Mammary epithelial cell (primary cell): Measurements from ENCODE around the gene GORASP2.

Experiments
- EZH2 ChIP-seq: IDR thresholded peaks from 2 replicates; pipeline ENCODE4 v1.6.1; 2012; ENCODE audit warnings: low read length, inconsistent platforms, borderline replicate concordance
- TF ChIP-seq, protein P1 (sequence below), 2 donors: IDR thresholded peaks in 1 of 2; conservative IDR thresholded peaks in 1 of 2; 2 replicates each; pipeline ENCODE4 v1.5.1; 2011 to 2012; ENCODE audit warnings: inconsistent platforms in 2 of 2, low read length in 2 of 2, mild to moderate bottlenecking in 2 of 2, control low read depth in 1 of 2, low read depth in 1 of 2; ENCODE audit not compliant: insufficient read depth in 1 of 2; ENCODE audit errors: extremely low read depth in 1 of 2

GRCh38 chr2:170924969-170925368 lies 4.1 kb upstream of the GORASP2 start:
- TF ChIP-seq, protein P1, sequence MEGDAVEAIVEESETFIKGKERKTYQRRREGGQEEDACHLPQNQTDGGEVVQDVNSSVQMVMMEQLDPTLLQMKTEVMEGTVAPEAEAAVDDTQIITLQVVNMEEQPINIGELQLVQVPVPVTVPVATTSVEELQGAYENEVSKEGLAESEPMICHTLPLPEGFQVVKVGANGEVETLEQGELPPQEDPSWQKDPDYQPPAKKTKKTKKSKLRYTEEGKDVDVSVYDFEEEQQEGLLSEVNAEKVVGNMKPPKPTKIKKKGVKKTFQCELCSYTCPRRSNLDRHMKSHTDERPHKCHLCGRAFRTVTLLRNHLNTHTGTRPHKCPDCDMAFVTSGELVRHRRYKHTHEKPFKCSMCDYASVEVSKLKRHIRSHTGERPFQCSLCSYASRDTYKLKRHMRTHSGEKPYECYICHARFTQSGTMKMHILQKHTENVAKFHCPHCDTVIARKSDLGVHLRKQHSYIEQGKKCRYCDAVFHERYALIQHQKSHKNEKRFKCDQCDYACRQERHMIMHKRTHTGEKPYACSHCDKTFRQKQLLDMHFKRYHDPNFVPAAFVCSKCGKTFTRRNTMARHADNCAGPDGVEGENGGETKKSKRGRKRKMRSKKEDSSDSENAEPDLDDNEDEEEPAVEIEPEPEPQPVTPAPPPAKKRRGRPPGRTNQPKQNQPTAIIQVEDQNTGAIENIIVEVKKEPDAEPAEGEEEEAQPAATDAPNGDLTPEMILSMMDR (conservative IDR thresholded peaks at IDR 0.05 in 1 of 2, IDR thresholded peaks at IDR 0.05 in 1 of 2; ENCODE audit: extremely low read depth in 1 of 2, insufficient read depth in 1 of 2, low read depth in 1 of 2, low read length in 2 of 2): no peak
- no peak for TF ChIP-seq EZH2
